ENCODE data around the gene PRKCE. TPM values are rescaled to one million over a fixed set of nuclear protein-coding genes. Genes with fewer than 3 reads are reported as not detected.

PRKCE gene
- total RNA-seq, 1 donor from 2014 or later, result 21.0 TPM

- TF ChIP-seq, protein P1, sequence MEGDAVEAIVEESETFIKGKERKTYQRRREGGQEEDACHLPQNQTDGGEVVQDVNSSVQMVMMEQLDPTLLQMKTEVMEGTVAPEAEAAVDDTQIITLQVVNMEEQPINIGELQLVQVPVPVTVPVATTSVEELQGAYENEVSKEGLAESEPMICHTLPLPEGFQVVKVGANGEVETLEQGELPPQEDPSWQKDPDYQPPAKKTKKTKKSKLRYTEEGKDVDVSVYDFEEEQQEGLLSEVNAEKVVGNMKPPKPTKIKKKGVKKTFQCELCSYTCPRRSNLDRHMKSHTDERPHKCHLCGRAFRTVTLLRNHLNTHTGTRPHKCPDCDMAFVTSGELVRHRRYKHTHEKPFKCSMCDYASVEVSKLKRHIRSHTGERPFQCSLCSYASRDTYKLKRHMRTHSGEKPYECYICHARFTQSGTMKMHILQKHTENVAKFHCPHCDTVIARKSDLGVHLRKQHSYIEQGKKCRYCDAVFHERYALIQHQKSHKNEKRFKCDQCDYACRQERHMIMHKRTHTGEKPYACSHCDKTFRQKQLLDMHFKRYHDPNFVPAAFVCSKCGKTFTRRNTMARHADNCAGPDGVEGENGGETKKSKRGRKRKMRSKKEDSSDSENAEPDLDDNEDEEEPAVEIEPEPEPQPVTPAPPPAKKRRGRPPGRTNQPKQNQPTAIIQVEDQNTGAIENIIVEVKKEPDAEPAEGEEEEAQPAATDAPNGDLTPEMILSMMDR (IDR thresholded peaks at IDR 0.05; ENCODE audit: insufficient read depth, low read length, poor library complexity, severe bottlenecking), result no peak
- no peak for DNase-seq (ENCODE audit: low read depth)
- H3K36me3 ChIP-seq (ENCODE audit: control insufficient read depth, insufficient read depth, low read length), result no peaks in the 10 kb centered on the region
- H3K4me3 ChIP-seq (ENCODE audit: low read depth, low read length), result no peak overlapping the region
- H3K27me3 ChIP-seq (ENCODE audit: control insufficient read depth, insufficient read depth, low read length), result no peaks in the 10 kb centered on the region
Observed at GRCh38 chr2:45984896-45985473, 333.5 kb downstream of the PRKCE start.

- Histone ChIP-seq H3K27me3 (ENCODE audit: control insufficient read depth, insufficient read depth, low read length) (no peaks in the 10 kb centered on the region), H3K36me3 (ENCODE audit: control insufficient read depth, insufficient read depth, low read length) (no peaks in the 10 kb centered on the region), H3K4me3 (ENCODE audit: low read depth, low read length) (no peak overlapping the region)
- DNase-seq (ENCODE audit: low read depth), result no peak
- TF ChIP-seq, protein P1 (IDR thresholded peaks at IDR 0.05; ENCODE audit: insufficient read depth, low read length, poor library complexity, severe bottlenecking), result no peak
Observed at GRCh38 chr2:45986509-45986908, 335.0 kb downstream of the PRKCE start.

- Histone ChIP-seq H3K27me3 (ENCODE audit: control insufficient read depth, insufficient read depth, low read length) (no peaks in the 10 kb centered on the region), H3K36me3 (ENCODE audit: control insufficient read depth, insufficient read depth, low read length) (no peaks in the 10 kb centered on the region), H3K4me3 (ENCODE audit: low read depth, low read length) (no peak overlapping the region)
- TF ChIP-seq, protein P1 (IDR thresholded peaks at IDR 0.05; ENCODE audit: insufficient read depth, low read length, poor library complexity, severe bottlenecking), result no peak
- DNase-seq (ENCODE audit: low read depth), result no peak
Observed at GRCh38 chr2:45987856-45988255, 336.4 kb downstream of the PRKCE start.

GRCh38 chr2:45988879-45989278 is 337.4 kb downstream of the PRKCE start:
- no peak overlapping the region for H3K4me3 ChIP-seq (ENCODE audit: low read depth, low read length)
- H3K36me3 ChIP-seq (ENCODE audit: control insufficient read depth, insufficient read depth, low read length), result no peaks in the 10 kb centered on the region
- H3K27me3 ChIP-seq (ENCODE audit: control insufficient read depth, insufficient read depth, low read length), result no peaks in the 10 kb centered on the region
- DNase-seq (ENCODE audit: low read depth), result no peak
- TF ChIP-seq, protein P1 (IDR thresholded peaks at IDR 0.05; ENCODE audit: insufficient read depth, low read length, poor library complexity, severe bottlenecking), result no peak

GRCh38 chr2:45990131-45990530 is 338.7 kb downstream of the PRKCE start:
- Histone ChIP-seq H3K4me3 (ENCODE audit: low read depth, low read length) (no peak overlapping the region), H3K27me3 (ENCODE audit: control insufficient read depth, insufficient read depth, low read length) (no peaks in the 10 kb centered on the region), H3K36me3 (ENCODE audit: control insufficient read depth, insufficient read depth, low read length) (no peaks in the 10 kb centered on the region)
- TF ChIP-seq, protein P1 (IDR thresholded peaks at IDR 0.05; ENCODE audit: insufficient read depth, low read length, poor library complexity, severe bottlenecking), result no peak
- no peak for DNase-seq (ENCODE audit: low read depth)
